GM23338 (cell line): Measurements from ENCODE around the gene ATG9A.

ENCODE experiments used
- CREB1 ChIP-seq: fragments of 250-450 bp; sonication (Bioruptor Pico); IDR thresholded peaks from 2 replicates; pipeline ENCODE4 v1.5.0; 2020; ENCODE audit warnings: low read depth, mild to moderate bottlenecking, moderate library complexity
- EZH2 ChIP-seq: fragments of 200-600 bp; sonication (generic); IDR thresholded peaks from one replicate; pipeline ENCODE4 v1.8.0; 2017; ENCODE audit warnings: antibody characterized with exemption, mild to moderate bottlenecking, low read depth; ENCODE audit not compliant: unreplicated experiment
- EZH2phosphoT487 ChIP-seq: fragments of 200-600 bp; sonication (generic); IDR thresholded peaks from one replicate; pipeline ENCODE4 v1.8.1; 2018; ENCODE audit warnings: antibody characterized with exemption; ENCODE audit not compliant: unreplicated experiment
- JUNB ChIP-seq: IDR thresholded peaks from one replicate; pipeline ENCODE4 v1.6.1; 2016; ENCODE audit warnings: antibody characterized with exemption; ENCODE audit not compliant: unreplicated experiment
- NANOG ChIP-seq: IDR thresholded peaks from 2 replicates; pipeline ENCODE4 v1.6.1; 2016; ENCODE audit warnings: antibody characterized with exemption, borderline replicate concordance
- POLR2AphosphoS5 ChIP-seq: IDR thresholded peaks from 2 replicates; pipeline ENCODE4 v1.6.1; 2016; ENCODE audit warnings: antibody characterized with exemption, low read depth
- REST ChIP-seq: IDR thresholded peaks from one replicate; pipeline ENCODE4 v1.6.1; 2018; ENCODE audit warnings: antibody characterized with exemption; ENCODE audit not compliant: unreplicated experiment
- ZNF114 ChIP-seq: fragments of 250-450 bp; sonication (Bioruptor Pico); IDR thresholded peaks from 2 replicates; pipeline ENCODE4 v1.5.0; 2020; ENCODE audit warnings: mild to moderate bottlenecking, moderate library complexity
- ZNF331 ChIP-seq: fragments of 250-450 bp; sonication (Bioruptor Pico); IDR thresholded peaks from 2 replicates; pipeline ENCODE4 v1.5.0; 2020; ENCODE audit warnings: low read depth, mild to moderate bottlenecking, moderate library complexity
- TF ChIP-seq, protein P1 (sequence below), 2 experiments: fragments of 200-600 bp in 1 of 2; sonication (generic) in 1 of 2; conservative IDR thresholded peaks; 2 replicates each; pipeline versions ENCODE4 v1.5.1 to v1.6.1; 2016 to 2017; ENCODE audit warnings: antibody characterized with exemption in 2 of 2, low read depth in 2 of 2, mild to moderate bottlenecking in 2 of 2, moderate library complexity in 1 of 2
- TF ChIP-seq, protein P2 (sequence below): IDR thresholded peaks from 2 replicates; pipeline ENCODE4 v1.6.1; 2016; ENCODE audit warnings: antibody characterized with exemption
- TF ChIP-seq, protein P3 (sequence below): fragments of 250-450 bp; sonication (Bioruptor Pico); IDR thresholded peaks from 2 replicates; pipeline ENCODE4 v1.5.0; 2020; ENCODE audit warnings: mild to moderate bottlenecking, moderate library complexity

DNA sequence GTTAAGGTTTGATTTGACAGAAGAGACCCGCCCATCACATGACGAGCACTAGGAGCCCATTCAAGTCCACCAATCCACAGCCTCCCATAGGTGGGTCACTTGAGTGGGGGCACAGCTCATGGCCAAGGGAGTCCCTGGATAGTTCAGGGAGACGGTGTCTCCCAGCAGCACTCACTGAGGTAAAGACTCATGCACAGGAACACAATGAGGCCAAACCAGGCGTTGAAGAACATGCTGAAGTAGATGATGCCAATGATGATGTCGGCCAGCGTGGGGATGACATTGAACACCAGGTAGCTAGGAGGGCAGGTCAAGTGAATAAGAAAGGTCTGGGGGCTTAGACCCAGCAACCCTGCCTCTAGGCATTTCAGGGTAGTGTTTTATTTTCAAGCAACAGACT is 14.7 kb downstream of the ATG9A start:
- TF ChIP-seq, protein P1, sequence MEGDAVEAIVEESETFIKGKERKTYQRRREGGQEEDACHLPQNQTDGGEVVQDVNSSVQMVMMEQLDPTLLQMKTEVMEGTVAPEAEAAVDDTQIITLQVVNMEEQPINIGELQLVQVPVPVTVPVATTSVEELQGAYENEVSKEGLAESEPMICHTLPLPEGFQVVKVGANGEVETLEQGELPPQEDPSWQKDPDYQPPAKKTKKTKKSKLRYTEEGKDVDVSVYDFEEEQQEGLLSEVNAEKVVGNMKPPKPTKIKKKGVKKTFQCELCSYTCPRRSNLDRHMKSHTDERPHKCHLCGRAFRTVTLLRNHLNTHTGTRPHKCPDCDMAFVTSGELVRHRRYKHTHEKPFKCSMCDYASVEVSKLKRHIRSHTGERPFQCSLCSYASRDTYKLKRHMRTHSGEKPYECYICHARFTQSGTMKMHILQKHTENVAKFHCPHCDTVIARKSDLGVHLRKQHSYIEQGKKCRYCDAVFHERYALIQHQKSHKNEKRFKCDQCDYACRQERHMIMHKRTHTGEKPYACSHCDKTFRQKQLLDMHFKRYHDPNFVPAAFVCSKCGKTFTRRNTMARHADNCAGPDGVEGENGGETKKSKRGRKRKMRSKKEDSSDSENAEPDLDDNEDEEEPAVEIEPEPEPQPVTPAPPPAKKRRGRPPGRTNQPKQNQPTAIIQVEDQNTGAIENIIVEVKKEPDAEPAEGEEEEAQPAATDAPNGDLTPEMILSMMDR (conservative IDR thresholded peaks at IDR 0.05; ENCODE audit: low read depth in 2 of 2): no peak
- TF ChIP-seq REST (no peak), POLR2AphosphoS5 (no peak), EZH2 (no peak), JUNB (no peak), ZNF114 (no peak), CREB1 (no peak), EZH2phosphoT487 (no peak), ZNF331 (CRISPR knock-in tag) (no peak), NANOG (no peak)
- TF ChIP-seq, protein P2, sequence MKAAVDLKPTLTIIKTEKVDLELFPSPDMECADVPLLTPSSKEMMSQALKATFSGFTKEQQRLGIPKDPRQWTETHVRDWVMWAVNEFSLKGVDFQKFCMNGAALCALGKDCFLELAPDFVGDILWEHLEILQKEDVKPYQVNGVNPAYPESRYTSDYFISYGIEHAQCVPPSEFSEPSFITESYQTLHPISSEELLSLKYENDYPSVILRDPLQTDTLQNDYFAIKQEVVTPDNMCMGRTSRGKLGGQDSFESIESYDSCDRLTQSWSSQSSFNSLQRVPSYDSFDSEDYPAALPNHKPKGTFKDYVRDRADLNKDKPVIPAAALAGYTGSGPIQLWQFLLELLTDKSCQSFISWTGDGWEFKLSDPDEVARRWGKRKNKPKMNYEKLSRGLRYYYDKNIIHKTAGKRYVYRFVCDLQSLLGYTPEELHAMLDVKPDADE: no peak
- TF ChIP-seq, protein P3, sequence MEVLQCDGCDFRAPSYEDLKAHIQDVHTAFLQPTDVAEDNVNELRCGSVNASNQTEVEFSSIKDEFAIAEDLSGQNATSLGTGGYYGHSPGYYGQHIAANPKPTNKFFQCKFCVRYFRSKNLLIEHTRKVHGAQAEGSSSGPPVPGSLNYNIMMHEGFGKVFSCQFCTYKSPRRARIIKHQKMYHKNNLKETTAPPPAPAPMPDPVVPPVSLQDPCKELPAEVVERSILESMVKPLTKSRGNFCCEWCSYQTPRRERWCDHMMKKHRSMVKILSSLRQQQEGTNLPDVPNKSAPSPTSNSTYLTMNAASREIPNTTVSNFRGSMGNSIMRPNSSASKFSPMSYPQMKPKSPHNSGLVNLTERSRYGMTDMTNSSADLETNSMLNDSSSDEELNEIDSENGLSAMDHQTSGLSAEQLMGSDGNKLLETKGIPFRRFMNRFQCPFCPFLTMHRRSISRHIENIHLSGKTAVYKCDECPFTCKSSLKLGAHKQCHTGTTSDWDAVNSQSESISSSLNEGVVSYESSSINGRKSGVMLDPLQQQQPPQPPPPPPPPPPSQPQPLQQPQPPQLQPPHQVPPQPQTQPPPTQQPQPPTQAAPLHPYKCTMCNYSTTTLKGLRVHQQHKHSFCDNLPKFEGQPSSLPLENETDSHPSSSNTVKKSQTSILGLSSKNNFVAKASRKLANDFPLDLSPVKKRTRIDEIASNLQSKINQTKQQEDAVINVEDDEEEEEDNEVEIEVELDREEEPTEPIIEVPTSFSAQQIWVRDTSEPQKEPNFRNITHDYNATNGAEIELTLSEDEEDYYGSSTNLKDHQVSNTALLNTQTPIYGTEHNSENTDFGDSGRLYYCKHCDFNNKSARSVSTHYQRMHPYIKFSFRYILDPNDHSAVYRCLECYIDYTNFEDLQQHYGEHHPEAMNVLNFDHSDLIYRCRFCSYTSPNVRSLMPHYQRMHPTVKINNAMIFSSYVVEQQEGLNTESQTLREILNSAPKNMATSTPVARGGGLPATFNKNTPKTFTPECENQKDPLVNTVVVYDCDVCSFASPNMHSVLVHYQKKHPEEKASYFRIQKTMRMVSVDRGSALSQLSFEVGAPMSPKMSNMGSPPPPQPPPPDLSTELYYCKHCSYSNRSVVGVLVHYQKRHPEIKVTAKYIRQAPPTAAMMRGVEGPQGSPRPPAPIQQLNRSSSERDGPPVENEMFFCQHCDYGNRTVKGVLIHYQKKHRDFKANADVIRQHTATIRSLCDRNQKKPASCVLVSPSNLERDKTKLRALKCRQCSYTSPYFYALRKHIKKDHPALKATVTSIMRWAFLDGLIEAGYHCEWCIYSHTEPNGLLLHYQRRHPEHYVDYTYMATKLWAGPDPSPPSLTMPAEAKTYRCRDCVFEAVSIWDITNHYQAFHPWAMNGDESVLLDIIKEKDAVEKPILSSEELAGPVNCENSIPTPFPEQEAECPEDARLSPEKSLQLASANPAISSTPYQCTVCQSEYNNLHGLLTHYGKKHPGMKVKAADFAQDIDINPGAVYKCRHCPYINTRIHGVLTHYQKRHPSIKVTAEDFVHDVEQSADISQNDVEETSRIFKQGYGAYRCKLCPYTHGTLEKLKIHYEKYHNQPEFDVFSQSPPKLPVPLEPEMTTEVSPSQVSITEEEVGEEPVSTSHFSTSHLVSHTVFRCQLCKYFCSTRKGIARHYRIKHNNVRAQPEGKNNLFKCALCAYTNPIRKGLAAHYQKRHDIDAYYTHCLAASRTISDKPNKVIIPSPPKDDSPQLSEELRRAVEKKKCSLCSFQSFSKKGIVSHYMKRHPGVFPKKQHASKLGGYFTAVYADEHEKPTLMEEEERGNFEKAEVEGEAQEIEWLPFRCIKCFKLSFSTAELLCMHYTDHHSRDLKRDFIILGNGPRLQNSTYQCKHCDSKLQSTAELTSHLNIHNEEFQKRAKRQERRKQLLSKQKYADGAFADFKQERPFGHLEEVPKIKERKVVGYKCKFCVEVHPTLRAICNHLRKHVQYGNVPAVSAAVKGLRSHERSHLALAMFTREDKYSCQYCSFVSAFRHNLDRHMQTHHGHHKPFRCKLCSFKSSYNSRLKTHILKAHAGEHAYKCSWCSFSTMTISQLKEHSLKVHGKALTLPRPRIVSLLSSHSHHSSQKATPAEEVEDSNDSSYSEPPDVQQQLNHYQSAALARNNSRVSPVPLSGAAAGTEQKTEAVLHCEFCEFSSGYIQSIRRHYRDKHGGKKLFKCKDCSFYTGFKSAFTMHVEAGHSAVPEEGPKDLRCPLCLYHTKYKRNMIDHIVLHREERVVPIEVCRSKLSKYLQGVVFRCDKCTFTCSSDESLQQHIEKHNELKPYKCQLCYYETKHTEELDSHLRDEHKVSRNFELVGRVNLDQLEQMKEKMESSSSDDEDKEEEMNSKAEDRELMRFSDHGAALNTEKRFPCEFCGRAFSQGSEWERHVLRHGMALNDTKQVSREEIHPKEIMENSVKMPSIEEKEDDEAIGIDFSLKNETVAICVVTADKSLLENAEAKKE: no peak
